Stimulated activated CD4-positive, alpha-beta T cell treated with anti-CD3 and anti-CD28 coated beads, TNF-alpha, amount 100 ng/mL, for 1 hour (primary cell): ENCODE results near the gene DDOST.

ENCODE experiments used
- DNase-seq, 3 donors: peaks; one replicate each; pipeline ENCODE4 v3.0.0-alpha.2; 2020; ENCODE audit warnings: low read depth in 3 of 3, low spot score in 1 of 3

The DDOST gene

DNA sequence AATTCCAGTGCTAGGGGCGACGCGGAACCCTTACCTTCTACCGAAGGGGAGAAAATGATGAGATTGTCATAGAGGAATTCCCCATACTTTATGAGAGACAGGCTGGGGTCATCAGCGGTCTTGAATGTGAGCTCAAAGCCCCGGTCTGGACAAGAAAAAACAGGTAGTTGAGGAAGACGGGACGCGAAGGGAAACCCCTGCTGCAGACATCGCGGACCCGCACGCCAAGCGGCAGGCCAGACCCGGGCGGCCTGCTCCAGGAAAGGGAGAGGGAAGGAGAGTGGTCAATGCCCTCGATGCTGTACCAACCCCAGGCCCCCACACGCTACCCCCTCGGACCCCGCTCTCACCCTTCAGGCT, 342 bp downstream of the DDOST start:
- DNase-seq: no peak

DNA sequence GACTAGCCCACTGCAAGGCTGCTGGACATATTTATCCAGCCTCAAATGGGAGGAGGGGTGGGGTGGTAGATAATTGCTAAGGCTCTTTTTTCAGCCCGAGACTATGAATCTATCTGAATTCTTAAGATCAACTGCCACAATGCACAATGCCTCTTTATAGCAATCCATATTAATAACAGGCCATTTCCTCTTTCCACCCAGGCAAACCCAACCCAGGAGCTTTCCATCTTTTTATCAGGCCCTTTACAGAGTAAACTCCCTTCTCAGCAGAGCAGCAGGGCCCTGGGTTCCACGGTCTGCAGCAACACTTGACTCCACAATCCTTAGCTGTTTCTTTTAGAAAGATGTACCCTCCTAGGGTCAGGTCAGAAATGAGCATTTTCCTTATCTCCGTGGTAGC, 806 bp downstream of the DDOST start:
- no peak for DNase-seq

DNA sequence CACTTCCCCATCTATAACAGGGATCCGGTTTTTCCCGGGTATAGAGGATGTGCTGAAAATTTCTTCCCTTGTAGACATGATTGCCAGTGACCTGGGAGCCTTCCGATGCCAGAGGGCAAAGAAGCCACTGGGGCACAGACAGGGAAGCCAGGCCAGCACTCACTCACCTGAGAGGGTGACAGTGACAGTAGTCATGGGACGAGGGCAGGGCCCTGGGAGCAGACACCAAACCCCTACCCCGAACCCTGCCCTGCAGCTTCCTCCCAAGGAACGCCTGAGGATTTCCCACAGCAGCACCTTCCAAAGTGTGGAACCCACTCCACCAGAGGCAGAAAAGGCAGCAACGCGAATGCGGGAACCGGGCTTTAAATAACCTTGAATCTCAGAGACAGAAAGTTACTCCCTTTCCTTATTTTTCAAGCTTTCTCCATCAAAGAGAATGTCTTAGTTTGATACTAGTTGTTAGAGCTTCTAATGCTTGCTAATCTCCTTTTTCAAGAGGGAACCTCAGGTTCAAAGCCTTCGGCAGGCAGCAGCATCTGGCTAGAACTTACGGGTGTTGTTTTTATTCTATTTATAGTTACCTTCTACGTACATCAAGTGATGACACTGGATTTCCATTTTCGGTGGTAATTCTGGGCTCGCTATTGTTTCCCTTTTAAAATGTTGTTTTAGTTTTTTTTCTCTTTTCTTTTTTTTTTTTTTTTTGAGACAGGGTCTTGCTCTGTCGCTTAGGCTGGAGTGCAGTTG, 2.8 kb downstream of the DDOST start:
- DNase-seq: no peak

DNA sequence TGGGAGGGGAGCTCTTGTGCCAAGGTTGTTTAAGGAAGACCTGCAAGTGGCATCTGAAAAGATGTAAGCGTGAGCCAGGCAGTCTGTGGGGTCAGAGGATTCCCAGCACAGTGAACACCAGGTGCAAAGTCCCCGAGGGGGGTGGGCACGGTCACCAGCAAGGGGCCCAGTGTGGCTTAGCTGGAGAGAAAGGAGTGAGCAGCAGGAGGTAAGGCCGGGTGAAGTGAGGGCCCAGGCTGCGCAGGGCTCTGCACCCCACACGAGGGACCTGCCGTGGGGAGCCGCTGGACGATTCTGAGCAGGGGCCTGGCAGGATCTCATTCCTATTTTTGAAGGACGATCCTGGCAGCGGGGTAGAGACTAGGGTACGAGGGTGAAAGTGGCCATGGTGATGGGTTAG, 4.1 kb downstream of the DDOST start:
- DNase-seq: no peak

DNA sequence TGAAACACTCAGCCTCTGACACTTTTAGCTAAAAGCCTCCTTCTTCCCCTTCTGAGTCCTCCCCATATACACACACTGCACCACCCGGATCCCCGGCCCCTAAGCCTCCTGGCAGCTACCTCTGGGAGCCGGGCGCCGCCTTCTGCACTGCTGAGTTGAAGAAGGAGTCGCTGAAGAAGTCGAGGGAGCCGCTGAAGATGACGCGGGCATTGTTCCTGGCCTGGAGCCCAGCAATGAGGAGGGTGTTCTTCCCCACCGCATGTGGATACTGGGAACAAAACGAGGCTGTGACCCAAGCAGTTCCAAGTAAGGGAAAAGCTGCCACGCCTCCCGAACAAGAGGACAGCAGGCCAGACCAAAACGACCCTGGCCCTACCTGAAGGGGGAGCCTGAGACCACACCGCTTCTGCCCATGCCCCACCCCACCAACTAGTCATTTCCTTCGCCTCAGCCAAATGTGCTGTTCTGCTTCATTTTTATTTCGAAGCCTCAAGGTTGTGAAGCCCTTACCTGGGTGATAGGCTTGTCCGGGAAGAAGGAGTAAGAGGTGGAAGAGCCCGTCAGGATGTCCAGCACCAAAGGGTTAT, 7.0 kb downstream of the DDOST start:
- DNase-seq: no peak

DNA sequence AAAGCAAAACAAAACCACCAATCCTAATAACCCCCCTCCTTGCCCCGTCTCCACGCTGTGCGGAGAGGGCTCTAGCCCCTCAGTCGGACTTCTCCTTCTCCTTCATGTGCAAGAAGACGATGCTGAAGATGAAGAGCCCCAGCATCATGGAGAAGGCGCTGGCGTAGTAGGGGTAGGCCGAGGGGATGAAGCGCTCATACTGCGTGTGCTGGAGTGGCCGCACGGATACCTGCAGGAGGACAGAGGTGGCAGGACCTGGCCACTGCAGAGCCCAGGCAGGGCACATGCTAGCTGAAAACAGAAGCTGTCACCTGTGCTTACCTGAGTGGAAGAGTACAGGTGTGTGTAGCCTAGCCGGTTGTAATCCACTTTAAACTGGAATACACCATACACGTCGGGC, 8.9 kb downstream of the DDOST start:
- no peak for DNase-seq

DNA sequence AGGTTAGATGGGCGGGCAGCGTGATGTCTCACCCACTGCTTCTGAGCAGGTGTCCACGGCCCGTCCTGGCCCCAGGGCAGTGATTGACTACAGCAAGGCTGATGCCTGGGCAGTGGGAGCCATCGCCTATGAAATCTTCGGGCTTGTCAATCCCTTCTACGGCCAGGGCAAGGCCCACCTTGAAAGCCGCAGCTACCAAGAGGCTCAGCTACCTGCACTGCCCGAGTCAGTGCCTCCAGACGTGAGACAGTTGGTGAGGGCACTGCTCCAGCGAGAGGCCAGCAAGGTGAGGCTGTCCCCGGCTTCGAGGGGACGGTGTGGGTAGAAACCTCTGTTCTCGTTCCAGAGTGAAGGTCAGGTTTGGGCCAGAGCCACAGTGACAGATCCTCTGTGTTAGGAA, 12.2 kb downstream of the DDOST start:
- DNase-seq: no peak

DNA sequence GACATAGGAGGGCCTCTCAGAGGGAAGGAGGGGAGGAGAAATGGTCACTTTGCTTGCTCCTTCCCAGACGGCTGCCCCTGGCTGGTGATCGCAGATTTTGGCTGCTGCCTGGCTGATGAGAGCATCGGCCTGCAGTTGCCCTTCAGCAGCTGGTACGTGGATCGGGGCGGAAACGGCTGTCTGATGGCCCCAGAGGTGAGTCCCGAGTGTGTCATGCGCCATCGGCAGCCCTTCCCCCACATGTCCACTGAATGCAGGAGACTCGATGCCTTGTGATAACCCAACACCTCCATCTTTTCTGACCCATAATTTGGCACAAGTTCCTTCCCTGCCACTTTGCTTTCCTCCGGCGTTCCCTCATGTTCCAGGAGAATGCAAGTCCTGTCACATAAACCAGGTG, 12.7 kb downstream of the DDOST start:
- DNase-seq: no peak

DNA sequence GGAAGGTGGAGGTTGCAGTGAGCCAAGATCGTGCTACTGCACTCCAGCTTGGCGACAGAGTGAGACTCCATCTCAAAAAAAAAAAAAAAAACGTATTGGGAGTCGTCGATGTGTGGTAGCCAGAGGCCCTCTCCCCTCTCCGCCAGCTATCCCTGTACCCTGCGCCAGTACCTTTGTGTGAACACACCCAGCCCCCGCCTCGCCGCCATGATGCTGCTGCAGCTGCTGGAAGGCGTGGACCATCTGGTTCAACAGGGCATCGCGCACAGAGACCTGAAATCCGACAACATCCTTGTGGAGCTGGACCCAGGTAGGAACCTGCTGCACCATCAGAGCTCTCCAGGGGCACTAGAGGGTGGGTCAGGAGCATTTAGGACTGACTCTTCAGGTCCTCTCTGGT, 15.8 kb downstream of the DDOST start:
- DNase-seq: no peak

DNA sequence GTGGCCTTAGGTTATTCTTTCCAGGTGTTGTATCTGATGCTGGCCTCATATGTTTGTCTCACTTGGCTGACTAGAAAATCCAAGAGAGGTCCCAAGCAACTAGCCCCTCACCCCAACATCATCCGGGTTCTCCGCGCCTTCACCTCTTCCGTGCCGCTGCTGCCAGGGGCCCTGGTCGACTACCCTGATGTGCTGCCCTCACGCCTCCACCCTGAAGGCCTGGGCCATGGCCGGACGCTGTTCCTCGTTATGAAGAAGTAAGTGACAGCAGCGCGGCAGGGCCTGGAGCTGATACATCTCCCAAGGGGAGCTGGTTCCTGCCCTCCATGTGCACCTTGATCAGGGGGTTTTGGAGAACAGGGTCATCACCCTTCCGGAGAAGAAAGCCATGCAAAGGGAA, 16.8 kb downstream of the DDOST start:
- DNase-seq: no peak

DNA sequence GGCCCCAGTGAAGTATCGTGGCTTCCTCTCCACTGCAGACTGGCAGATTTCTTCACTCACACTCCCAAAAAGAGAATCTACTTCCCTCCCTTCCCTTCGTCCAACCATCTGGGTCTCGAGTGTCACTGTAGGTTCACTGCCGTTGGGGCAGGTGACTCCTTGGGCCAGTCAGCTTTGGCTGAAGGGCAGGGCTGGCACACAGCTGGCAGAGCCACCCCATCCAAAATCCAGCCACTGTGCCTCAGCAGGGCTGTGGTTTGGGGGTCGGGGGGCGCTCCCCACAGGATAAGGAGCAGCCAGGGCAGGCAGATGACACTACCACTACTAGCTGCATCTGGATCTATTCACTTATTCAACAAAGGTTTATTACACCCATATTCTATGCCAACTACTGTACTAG, 18.1 kb downstream of the DDOST start:
- no peak for DNase-seq

DNA sequence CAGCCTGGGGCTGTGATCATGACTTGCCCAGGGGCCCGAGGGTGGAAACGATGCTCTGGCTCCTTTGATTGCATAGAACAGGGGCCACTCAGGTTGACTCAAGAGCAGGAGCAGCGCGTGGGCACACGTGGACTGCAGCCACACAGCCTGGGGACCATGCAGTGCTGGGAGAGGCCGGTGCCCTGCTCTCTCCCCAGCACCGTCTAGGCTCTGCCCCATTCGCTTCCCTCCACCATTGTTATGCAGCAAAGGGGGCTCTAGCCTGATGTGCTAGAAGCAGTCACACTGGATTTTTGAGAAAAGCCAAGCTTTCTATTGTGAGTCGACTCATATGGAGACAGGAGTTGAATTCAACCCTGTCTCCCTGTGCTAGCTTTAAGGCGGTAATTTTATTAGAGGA, 19.2 kb downstream of the DDOST start:
- no peak for DNase-seq

DNA sequence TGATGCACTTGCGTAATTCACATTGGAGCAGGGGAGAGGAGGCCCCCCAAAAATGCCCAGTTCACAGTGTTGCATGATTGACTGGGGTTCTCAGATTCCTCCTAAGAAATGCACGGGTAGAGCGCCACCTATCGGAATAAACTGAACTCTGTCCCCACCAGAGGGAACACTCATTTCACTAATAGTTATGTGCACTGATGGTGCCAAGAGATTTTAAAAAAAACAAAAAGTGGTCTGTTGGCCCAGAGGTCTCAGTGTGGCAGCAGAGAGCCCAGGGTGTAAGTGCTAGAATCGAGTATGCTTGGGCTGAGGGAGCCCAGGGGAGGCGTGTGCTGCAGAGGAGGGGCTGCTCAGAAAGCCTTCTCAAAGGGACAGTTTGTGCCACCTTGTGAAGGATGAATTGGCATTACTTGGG, 21.0 kb downstream of the DDOST start:
- DNase-seq: no peak

DNA sequence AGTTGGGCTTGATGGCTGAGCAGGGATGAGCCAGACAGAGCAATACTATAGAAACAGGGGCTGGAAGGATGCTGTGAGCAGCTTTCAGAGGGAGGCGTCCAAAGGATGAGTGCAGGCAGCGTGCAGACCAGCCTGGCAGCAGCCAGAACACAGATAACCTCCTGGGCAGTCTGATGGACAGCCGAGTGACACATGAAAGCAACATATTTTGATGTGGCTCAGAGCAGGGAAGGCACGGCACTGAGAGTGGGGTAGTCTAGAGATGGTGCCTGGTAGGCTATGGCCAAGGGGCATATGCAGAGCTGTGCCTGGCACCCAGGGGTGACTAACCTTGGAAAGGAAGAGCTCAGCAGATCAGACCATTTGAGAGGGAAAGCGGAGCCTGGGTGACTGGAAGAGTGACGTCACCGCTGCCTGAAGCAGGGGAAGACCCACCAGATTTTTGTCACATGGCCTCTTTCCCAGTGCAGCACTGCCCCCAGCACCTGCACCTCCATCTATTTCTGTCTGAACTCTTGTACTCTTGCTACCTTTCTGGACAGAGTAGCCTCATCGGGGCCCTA, 24.3 kb downstream of the DDOST start:
- DNase-seq: no peak

DNA sequence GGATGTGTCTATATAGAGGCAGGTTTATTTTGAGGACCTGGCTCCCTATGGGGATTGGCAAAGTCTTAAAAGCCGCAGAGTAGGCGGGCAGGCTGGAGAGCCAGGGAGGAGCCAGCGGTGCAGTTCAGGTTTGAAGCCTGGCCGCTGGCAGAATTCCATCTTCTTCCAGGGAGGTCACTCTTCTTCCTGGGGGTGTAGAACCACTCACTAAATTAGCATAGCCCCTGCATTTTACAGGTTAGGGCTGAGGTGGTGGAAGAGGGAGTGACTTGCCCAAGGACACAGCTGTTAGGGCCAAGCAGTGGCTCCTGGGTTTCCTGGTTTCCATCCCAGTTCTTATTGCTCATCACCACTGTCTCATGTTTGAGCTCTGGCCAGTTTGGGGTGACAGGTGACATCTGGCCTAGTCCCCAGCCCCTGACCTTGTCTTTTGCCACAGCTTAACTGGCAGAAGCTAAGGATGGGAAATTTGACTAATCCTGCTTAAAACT, 26.5 kb downstream of the DDOST start:
- DNase-seq: no peak

DNA sequence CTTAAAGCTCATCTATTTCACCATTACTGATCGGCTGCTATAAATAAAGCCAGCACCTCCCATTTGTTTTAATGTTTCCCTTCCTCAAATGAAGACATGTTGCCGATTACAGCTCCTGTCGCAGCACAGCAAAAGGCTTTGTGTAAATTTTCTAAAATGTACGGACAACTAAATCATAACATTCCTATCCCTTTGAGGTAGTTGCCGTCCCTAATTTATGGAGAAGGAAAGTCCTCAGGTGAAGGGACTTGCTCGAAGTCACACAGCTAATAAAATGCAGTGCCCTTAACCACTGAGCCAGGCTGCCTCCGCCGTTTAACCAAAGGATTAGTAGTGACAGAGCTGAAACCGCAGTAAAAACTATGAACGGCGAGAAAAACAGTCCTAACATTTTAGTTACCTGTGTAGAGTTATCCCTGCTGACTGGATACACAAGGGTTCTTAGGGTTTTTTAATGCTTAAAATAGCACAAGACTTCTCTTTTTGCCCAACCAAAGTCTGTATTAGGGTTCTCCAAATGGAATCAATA, 27.0 kb downstream of the DDOST start:
- DNase-seq: no peak

DNA sequence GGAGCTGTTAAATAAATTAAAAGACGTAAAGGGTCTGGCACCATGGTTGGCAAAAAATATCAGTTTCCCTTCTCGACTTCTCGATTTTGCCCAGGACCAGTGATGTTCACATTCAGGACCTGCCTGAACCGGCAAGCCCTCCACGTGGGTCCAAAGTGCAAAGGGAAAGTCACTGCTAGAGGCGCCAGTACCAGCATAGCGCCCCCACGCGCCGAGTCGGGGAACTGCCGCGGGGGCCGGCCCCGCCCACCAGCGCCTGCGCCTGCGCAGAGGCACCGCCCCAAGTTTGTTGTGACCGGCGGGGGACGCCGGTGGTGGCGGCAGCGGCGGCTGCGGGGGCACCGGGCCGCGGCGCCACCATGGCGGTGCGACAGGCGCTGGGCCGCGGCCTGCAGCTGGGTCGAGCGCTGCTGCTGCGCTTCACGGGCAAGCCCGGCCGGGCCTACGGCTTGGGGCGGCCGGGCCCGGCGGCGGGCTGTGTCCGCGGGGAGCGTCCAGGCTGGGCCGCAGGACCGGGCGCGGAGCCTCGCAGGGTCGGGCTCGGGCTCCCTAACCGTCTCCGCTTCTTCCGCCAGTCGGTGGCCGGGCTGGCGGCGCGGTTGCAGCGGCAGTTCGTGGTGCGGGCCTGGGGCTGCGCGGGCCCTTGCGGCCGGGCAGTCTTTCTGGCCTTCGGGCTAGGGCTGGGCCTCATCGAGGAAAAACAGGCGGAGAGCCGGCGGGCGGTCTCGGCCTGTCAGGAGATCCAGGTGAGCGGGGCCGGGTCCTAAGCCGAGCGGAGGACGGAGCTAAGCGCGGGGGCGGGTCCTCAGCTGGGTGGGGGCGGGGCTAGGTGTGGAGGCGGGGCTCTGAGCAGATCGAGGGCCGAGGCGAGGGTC, 27.7 kb downstream of the DDOST start, which contains the start of gene PINK1:
Gene PINK1, plus strand, starts transcription at position 269 of the 875 bp plus-strand sequence. Its CDS starts 91 bp downstream, at position 360.
- DNase-seq: peak; percentile 53 to 92 (median 82)

DNA sequence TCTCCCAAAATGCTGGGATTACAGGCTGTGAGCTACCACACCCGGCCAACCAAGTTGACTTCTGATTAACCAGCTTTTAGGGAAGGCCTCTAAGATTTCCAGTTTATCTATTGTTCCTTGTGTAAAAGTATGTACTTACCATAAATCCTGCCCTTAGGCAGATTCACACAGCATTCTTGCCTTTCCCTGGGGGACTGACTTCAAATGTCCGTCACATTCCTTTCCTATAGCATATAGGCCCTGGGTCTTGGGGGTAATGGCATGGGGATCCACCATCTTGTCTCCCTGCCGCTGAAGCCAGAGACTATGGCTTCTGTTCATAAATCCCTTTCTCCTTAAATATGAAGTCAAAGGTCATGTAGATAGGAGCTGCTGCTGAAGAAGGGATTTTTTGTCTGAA, 28.8 kb downstream of the DDOST start:
- no peak for DNase-seq

DNA sequence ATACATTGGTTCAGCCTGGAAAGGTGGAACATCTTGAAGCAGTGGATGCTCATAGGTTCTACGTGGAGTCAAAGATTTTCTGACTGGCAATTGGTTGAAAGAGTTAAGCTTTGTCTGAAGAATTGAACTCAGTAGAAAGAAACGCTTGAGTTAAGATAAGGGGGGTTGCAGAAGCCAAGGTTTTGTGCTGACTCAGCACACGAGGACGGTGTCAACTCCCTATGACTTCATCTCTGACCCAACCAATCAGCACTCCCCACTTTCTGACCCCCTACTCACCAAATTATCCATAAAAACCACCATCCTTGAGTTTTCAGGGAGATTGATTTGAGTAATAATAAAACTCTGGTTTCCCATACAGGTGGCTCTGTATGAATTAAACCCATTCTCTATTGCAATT, 30.4 kb downstream of the DDOST start:
- DNase-seq: no peak

DNA sequence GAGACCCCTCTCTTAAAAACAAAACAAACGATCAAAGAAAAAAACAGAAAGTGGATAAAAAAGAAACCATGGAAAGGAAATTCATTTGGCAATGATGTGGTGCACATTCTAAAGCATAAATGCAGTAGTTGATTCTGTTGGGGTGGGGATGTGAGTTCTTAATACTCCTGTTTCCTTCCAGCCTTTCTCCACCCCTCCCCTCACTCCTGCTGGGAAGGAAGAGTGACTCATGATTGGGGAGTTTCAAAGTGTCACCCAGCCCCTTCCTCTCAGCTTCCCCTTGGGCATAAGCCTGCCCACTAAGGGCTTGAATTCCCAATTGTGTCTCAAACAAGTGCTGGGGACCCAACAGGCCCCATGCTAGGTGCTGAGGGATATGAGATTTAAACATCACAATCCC, 34.6 kb downstream of the DDOST start:
- DNase-seq: no peak

DNA sequence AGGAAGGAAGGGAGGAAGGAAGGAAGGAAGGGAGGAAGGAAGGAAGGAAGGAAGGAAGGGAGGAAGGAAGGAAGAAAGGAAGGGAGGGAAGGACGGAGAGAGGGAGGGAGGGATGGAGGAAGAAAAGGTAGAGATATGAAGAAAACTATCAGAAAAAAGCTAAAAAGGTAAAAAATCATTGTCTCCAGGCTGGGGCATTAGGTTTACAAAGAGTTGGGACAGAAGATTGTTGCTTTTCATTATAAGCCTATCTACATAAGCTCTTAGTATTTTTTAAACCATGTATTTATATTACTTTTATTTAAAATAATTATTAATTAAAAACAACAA, 35.1 kb downstream of the DDOST start:
- no peak for DNase-seq
